Measurements from ENCODE around the gene PPP4R2.

The PPP4R2 gene

GRCh38 chr3:73114711-73115110 is 118.1 kb downstream of the PPP4R2 start:
- no peak for DNase-seq (ENCODE audit: low read depth)

- DNase-seq (ENCODE audit: low read depth) = no peak
Measured at GRCh38 chr3:73115806-73116205, 119.2 kb downstream of the PPP4R2 start.
